ENCODE measurements around the gene PHF12. TPM values are rescaled to one million over a fixed set of nuclear protein-coding genes. Genes with fewer than 3 reads are reported as not detected.

Gene PHF12
- total RNA-seq, 2 experiments from 2014 or later: 52.8 to 56.7 TPM

DNA sequence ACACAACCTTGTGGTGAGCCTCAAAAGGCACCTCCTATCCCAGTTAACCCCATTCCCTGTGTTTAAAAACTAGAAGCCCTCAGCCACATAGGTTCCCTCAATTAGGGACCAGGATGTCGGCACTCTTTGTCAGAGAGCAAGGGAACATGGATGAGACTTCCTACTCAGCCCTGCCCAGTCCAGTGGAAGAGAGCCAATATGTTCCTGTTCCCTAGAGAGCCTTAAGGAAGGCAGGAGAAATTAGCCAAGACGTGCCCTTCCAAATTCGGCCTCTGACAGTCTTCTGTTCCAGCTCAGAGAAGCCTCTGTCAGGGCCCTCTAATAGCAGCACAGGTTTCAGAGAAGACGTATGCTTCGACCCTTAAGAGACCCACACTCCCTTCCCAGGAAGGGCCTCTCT lies 33.9 kb downstream of the PHF12 start:
- CTCF ChIA-PET: interaction anchor here (0.6 to 2.9 kb wide), 11 partner anchors 9 to 191 kb away, joined by 3 to 16 read pairs (median 5); partner anchors contain the start of genes FAM222B, NEK8 and TLCD1
- intact Hi-C loops (cut with micrococcal nuclease): loop anchor here (2.0 kb wide), 1 partner anchor 21 kb away; the partner anchor contains the start of gene FLOT2
- H3K27me3 Mint-ChIP-seq (ENCODE audit: low read depth): no peaks in the 10 kb centered on the region

DNA sequence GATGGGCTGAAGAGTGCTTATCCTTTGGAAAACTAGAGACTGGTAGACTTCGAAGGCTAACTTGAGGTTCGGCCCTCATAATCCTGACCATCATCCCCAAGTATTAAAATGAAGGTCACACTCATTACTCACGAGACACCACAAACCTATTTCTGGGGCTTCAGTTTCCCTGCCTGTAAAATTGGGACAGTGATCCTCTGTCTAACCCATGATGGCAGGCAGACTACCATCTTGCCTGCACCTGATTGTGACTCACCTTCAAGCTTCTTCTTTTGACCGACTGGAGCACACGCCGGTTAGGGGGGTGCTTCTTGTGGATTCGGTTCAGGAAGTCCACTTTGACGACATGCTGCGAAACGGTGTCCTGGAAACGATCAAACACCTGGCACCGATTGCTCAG lies 34.3 kb downstream of the PHF12 start:
- CTCF ChIA-PET: interaction anchor here (0.5 to 2.9 kb wide), 17 partner anchors 9 to 270 kb away, joined by 3 to 16 read pairs (median 4); partner anchors contain the start of genes FAM222B and TLCD1
- H3K4me1 Mint-ChIP-seq (ENCODE audit: low read depth): peaks cover 15% of the 10 kb centered on the region
- H3K27ac Mint-ChIP-seq: no peak overlapping the region

More for the DNA sequence above, 33.9 kb downstream of the PHF12 start:
- H3K4me3 Mint-ChIP-seq: no peak overlapping the region
- H3K27ac Mint-ChIP-seq: no peak overlapping the region
- peaks cover 62% of the 10 kb centered on the region for H3K36me3 Mint-ChIP-seq (ENCODE audit: low read depth)
- peaks cover 9% of the 10 kb centered on the region for H3K9me3 Mint-ChIP-seq
- no peak for DNase-seq
- H3K4me1 Mint-ChIP-seq (ENCODE audit: low read depth): peaks cover 15% of the 10 kb centered on the region

GRCh38 chr17:28916302-28916934 lies 34.9 kb downstream of the PHF12 start:
- intact Hi-C loops (cut with micrococcal nuclease): loop anchor here (1.0 to 2.0 kb wide), 4 partner anchors 20 to 189 kb away; partner anchors contain the start of gene FLOT2
- no peak overlapping the region for H3K4me3 Mint-ChIP-seq
- CTCF ChIA-PET: interaction anchor here (0.5 to 2.9 kb wide), 19 partner anchors 9 to 270 kb away, joined by 3 to 16 read pairs (median 4); partner anchors contain the start of genes FAM222B and TLCD1
- peaks cover 13% of the 10 kb centered on the region for H3K4me1 Mint-ChIP-seq (ENCODE audit: low read depth)
- H3K9me3 Mint-ChIP-seq: peaks cover 9% of the 10 kb centered on the region
- DNase-seq: peak; percentile 62
- peak overlapping the region; percentile 34 for H3K27ac Mint-ChIP-seq
- no peaks in the 10 kb centered on the region for H3K27me3 Mint-ChIP-seq (ENCODE audit: low read depth)
- peaks cover 63% of the 10 kb centered on the region for H3K36me3 Mint-ChIP-seq (ENCODE audit: low read depth)

More for the DNA sequence above, 34.3 kb downstream of the PHF12 start:
- H3K9me3 Mint-ChIP-seq: peaks cover 9% of the 10 kb centered on the region
- no peak for DNase-seq
- intact Hi-C loops (cut with micrococcal nuclease): loop anchor here (2.0 kb wide), 1 partner anchor 20 kb away; the partner anchor contains the start of gene FLOT2
- H3K4me3 Mint-ChIP-seq: no peak overlapping the region
- no peaks in the 10 kb centered on the region for H3K27me3 Mint-ChIP-seq (ENCODE audit: low read depth)
- H3K36me3 Mint-ChIP-seq (ENCODE audit: low read depth): peaks cover 65% of the 10 kb centered on the region

GRCh38 chr17:28912938-28913333 lies 38.4 kb downstream of the PHF12 start:
- H3K9me3 Mint-ChIP-seq: peaks cover 9% of the 10 kb centered on the region
- H3K36me3 Mint-ChIP-seq (ENCODE audit: low read depth): peaks cover 63% of the 10 kb centered on the region
- H3K4me1 Mint-ChIP-seq (ENCODE audit: low read depth): peaks cover 13% of the 10 kb centered on the region
- peak overlapping the region; percentile 19 for H3K27ac Mint-ChIP-seq
- H3K4me3 Mint-ChIP-seq: no peak overlapping the region
- CTCF ChIA-PET: interaction anchor here (0.6 to 1.5 kb wide), 7 partner anchors 8 to 149 kb away, joined by 3 to 6 read pairs (median 4); no protein-coding TSS in a partner anchor
- no peaks in the 10 kb centered on the region for H3K27me3 Mint-ChIP-seq (ENCODE audit: low read depth)
- intact Hi-C loops (cut with micrococcal nuclease): no loop called here
- DNase-seq: no peak

- H3K4me3 Mint-ChIP-seq: no peak overlapping the region
- peaks cover 9% of the 10 kb centered on the region for H3K9me3 Mint-ChIP-seq
- H3K27me3 Mint-ChIP-seq (ENCODE audit: low read depth): no peaks in the 10 kb centered on the region
- DNase-seq: peak; percentile 43
- peak overlapping the region; percentile 19 for H3K27ac Mint-ChIP-seq
- CTCF ChIA-PET: interaction anchor here (0.6 to 1.5 kb wide), 8 partner anchors 9 to 149 kb away, joined by 3 to 6 read pairs (median 4); no protein-coding TSS in a partner anchor
- peaks cover 13% of the 10 kb centered on the region for H3K4me1 Mint-ChIP-seq (ENCODE audit: low read depth)
- intact Hi-C loops (cut with micrococcal nuclease): no loop called here
- peaks cover 58% of the 10 kb centered on the region for H3K36me3 Mint-ChIP-seq (ENCODE audit: low read depth)
Measured at GRCh38 chr17:28912281-28912937, 38.9 kb downstream of the PHF12 start.

GRCh38 chr17:28911411-28912045 lies 39.8 kb downstream of the PHF12 start:
- Mint-ChIP-seq H3K4me1 (ENCODE audit: low read depth) (peaks cover 13% of the 10 kb centered on the region), H3K27me3 (ENCODE audit: low read depth) (no peaks in the 10 kb centered on the region), H3K36me3 (ENCODE audit: low read depth) (peaks cover 51% of the 10 kb centered on the region), H3K27ac (no peak overlapping the region), H3K9me3 (peaks cover 9% of the 10 kb centered on the region), H3K4me3 (no peak overlapping the region)
- intact Hi-C loops (cut with micrococcal nuclease): no loop called here
- no peak for DNase-seq
- CTCF ChIA-PET: interaction anchor here (0.9 to 1.5 kb wide), 4 partner anchors 9 to 35 kb away, joined by 3 to 6 read pairs (median 4); partner anchors contain the start of gene DHRS13

DNA sequence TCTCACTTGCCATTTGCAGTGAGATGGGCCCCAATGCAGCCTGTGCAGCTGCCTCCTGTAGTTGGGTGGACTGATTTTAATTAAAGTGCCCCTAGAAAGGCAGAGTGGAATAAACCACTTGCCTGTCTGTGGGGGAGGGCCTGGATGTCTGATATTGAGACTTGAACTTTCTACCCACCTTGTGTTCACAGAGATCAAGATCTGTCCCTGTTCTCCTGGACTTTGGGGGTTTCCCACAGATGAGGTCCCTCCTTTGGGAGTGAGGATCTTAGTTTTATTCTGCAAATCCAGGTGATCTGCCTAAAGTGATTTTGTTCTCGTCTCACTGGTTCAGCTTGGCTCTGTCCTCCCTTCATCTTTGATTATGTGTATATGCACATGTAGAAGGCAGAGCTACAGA lies 40.8 kb downstream of the PHF12 start:
- Mint-ChIP-seq H3K4me3 (no peak overlapping the region), H3K36me3 (ENCODE audit: low read depth) (peaks cover 45% of the 10 kb centered on the region), H3K27ac (no peak overlapping the region), H3K27me3 (ENCODE audit: low read depth) (no peaks in the 10 kb centered on the region), H3K4me1 (ENCODE audit: low read depth) (peaks cover 9% of the 10 kb centered on the region), H3K9me3 (peaks cover 9% of the 10 kb centered on the region)
- CTCF ChIA-PET: interaction anchor here (0.9 to 1.4 kb wide), 5 partner anchors 8 to 184 kb away, joined by 3 to 8 read pairs (median 3); partner anchors contain the start of genes DHRS13 and TLCD1
- intact Hi-C loops (cut with micrococcal nuclease): no loop called here
- no peak for DNase-seq

- H3K4me1 Mint-ChIP-seq (ENCODE audit: low read depth): no peaks in the 10 kb centered on the region
- no peak overlapping the region for H3K4me3 Mint-ChIP-seq
- CTCF ChIA-PET: interaction anchor here (0.6 to 3.2 kb wide), 5 partner anchors 8 to 182 kb away, joined by 3 to 15 read pairs (median 3); partner anchors contain the start of gene FAM222B
- peak overlapping the region; percentile 26 for H3K27ac Mint-ChIP-seq
- peaks cover 29% of the 10 kb centered on the region for H3K36me3 Mint-ChIP-seq (ENCODE audit: low read depth)
- DNase-seq: no peak
- intact Hi-C loops (cut with micrococcal nuclease): no loop called here
- H3K9me3 Mint-ChIP-seq: no peaks in the 10 kb centered on the region
- no peaks in the 10 kb centered on the region for H3K27me3 Mint-ChIP-seq (ENCODE audit: low read depth)
Measured at GRCh38 chr17:28908640-28909167, 42.6 kb downstream of the PHF12 start.

DNA sequence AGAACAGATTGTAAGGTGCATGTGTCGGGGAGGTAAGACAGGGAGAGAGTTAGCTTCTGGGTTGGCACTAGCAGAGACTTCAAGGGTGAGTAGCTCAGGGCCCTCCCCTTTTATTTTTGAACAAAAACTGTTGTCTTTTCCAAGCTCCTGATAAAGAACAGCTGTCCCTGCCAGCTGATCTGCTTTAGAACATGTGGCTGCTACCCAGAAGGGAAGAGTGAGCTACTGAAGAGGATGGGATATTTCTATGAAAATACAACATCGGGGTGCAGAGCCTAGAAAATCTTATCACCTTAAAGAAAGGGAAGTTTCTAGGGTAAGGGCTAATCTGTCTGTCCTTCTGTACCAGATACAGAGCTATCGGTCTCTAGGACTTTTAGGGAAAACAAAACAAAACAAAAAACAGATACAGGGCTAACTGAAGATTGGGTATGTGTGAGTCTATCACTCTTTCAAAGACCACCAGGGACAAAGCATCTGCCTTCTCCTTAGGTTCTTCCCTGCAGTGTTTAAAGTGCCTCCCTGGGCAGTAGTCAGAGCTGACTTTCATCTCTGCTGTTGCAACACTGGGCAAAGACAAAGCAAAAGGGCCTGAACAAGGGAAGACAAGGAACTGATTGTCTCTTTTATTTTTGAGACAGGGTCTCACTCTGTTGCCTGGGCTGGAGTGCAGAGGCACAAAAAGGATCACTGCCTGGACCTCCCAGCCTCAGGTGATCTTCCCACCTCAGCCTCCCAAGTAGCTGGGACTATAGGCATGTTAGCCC lies 43.4 kb downstream of the PHF12 start:
- no peaks in the 10 kb centered on the region for H3K9me3 Mint-ChIP-seq
- no peak overlapping the region for H3K27ac Mint-ChIP-seq
- H3K4me1 Mint-ChIP-seq (ENCODE audit: low read depth): no peaks in the 10 kb centered on the region
- no peak overlapping the region for H3K4me3 Mint-ChIP-seq
- DNase-seq: no peak
- peaks cover 24% of the 10 kb centered on the region for H3K36me3 Mint-ChIP-seq (ENCODE audit: low read depth)
- CTCF ChIA-PET: interaction anchor here (0.6 to 7.1 kb wide), 5 partner anchors 9 to 181 kb away, joined by 3 to 34 read pairs (median 12); partner anchors contain the start of genes NEK8 and TLCD1
- H3K27me3 Mint-ChIP-seq (ENCODE audit: low read depth): no peaks in the 10 kb centered on the region
- intact Hi-C loops (cut with micrococcal nuclease): no loop called here

GRCh38 chr17:28906706-28907438 lies 44.4 kb downstream of the PHF12 start:
- no peak overlapping the region for H3K4me3 Mint-ChIP-seq
- no peaks in the 10 kb centered on the region for H3K27me3 Mint-ChIP-seq (ENCODE audit: low read depth)
- intact Hi-C loops (cut with micrococcal nuclease): no loop called here
- CTCF ChIA-PET: interaction anchor here (0.6 to 7.1 kb wide), 6 partner anchors 9 to 180 kb away, joined by 3 to 34 read pairs (median 8); partner anchors contain the start of genes NEK8 and TLCD1
- H3K36me3 Mint-ChIP-seq (ENCODE audit: low read depth): peaks cover 19% of the 10 kb centered on the region
- H3K27ac Mint-ChIP-seq: no peak overlapping the region
- DNase-seq: no peak
- peaks cover 4% of the 10 kb centered on the region for H3K4me1 Mint-ChIP-seq (ENCODE audit: low read depth)
- no peaks in the 10 kb centered on the region for H3K9me3 Mint-ChIP-seq

All from activated naive CD4-positive, alpha-beta T cell treated with anti-CD3 and anti-CD28 coated beads for 36 hours (primary cell).